ENCODE data around the gene NIN.
A peak's percentile ranks its signal among the peaks of the same experiment; 100 is the strongest.

The NIN gene

GRCh38 chr14:50859296-50859624 lies 28.3 kb upstream of the NIN start:
- intact Hi-C loops (cut with DNase I; ENCODE audit: low total_unique reads), result no loop called here
- Histone ChIP-seq H3K4me1 (peaks cover 0 to 9% (median 2%) of the 10 kb centered on the region in 4 donors), H3K9me3 (no peaks in the 10 kb centered on the region), H3K27ac (peak overlapping the region in 1 of 2 donors; percentile 38), H3K36me3 (no peaks in the 10 kb centered on the region), H3K27me3 (no peaks in the 10 kb centered on the region), H3K4me3 (peak overlapping the region; percentile 54 to 58)
- no peak for DNase-seq
- TF ChIP-seq CTCF (IDR thresholded peaks at IDR 0.05), result no peak

- H3K36me3 ChIP-seq, result no peaks in the 10 kb centered on the region
- no peak overlapping the region for H3K27ac ChIP-seq
- no peaks in the 10 kb centered on the region for H3K9me3 ChIP-seq
- intact Hi-C loops (cut with DNase I; ENCODE audit: low total_unique reads), result no loop called here
- TF ChIP-seq CTCF (IDR thresholded peaks at IDR 0.05), result no peak
- no peak overlapping the region for H3K4me3 ChIP-seq
- H3K4me1 ChIP-seq, result peaks cover 0 to 9% (median 2%) of the 10 kb centered on the region in 4 donors
- no peaks in the 10 kb centered on the region for H3K27me3 ChIP-seq
- DNase-seq, result no peak
Measured at GRCh38 chr14:50856660-50857059, 25.7 kb upstream of the NIN start.

GRCh38 chr14:50855558-50855957 lies 24.6 kb upstream of the NIN start:
- no peaks in the 10 kb centered on the region for H3K9me3 ChIP-seq
- no peaks in the 10 kb centered on the region for H3K36me3 ChIP-seq
- H3K27me3 ChIP-seq, result no peaks in the 10 kb centered on the region
- intact Hi-C loops (cut with DNase I; ENCODE audit: low total_unique reads), result no loop called here
- no peak overlapping the region for H3K27ac ChIP-seq
- H3K4me3 ChIP-seq, result no peak overlapping the region
- DNase-seq, result no peak
- peaks cover 0 to 9% (median 2%) of the 10 kb centered on the region in 4 donors for H3K4me1 ChIP-seq
- TF ChIP-seq CTCF (IDR thresholded peaks at IDR 0.05), result no peak

- Histone ChIP-seq H3K27ac (no peak overlapping the region), H3K4me3 (no peak overlapping the region), H3K27me3 (no peaks in the 10 kb centered on the region), H3K36me3 (no peaks in the 10 kb centered on the region), H3K9me3 (no peaks in the 10 kb centered on the region), H3K4me1 (peaks cover 0 to 3% (median 1%) of the 10 kb centered on the region in 4 donors)
- DNase-seq, result no peak
- no peak for TF ChIP-seq CTCF (IDR thresholded peaks at IDR 0.05)
- intact Hi-C loops (cut with DNase I; ENCODE audit: low total_unique reads), result no loop called here
Measured at GRCh38 chr14:50854521-50854920, 23.6 kb upstream of the NIN start.

DNA sequence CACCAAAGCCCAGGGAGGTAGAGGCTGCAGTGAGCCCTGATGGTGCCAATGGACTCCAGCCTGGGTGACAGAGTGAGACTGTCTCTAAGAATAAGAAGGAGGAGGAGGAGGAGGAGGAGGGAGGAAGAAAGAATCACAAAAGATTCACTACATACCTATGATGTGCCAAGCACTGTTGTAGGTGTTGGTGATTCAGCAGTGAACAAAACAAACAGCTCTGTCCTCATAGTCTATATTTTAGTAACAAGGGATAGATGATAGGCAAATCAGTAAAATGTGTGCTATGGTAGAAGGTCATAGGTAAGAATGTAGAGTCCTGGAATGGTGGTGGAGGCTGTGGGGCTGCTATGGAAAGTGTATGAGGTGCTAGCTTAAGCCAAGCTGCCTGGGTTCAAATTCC lies 22.9 kb upstream of the NIN start:
- H3K36me3 ChIP-seq, result no peaks in the 10 kb centered on the region
- no peak for DNase-seq
- H3K4me1 ChIP-seq, result no peaks in the 10 kb centered on the region
- TF ChIP-seq CTCF (IDR thresholded peaks at IDR 0.05), result no peak
- H3K4me3 ChIP-seq, result no peak overlapping the region
- no peak overlapping the region for H3K27ac ChIP-seq
- intact Hi-C loops (cut with DNase I; ENCODE audit: low total_unique reads), result no loop called here
- no peaks in the 10 kb centered on the region for H3K9me3 ChIP-seq
- no peaks in the 10 kb centered on the region for H3K27me3 ChIP-seq

- peaks cover 0 to 3% (median 0%) of the 10 kb centered on the region in 4 donors for H3K4me1 ChIP-seq
- DNase-seq, result no peak
- intact Hi-C loops (cut with DNase I; ENCODE audit: low total_unique reads), result no loop called here
Measured at GRCh38 chr14:50846226-50846880, 15.4 kb upstream of the NIN start.

More at GRCh38 chr14:50846226-50846880, 15.4 kb upstream of the NIN start:
- H3K36me3 ChIP-seq, result no peaks in the 10 kb centered on the region
- no peaks in the 10 kb centered on the region for H3K9me3 ChIP-seq
- no peak overlapping the region for H3K4me3 ChIP-seq
- H3K27ac ChIP-seq, result no peak overlapping the region
- no peak for TF ChIP-seq CTCF (IDR thresholded peaks at IDR 0.05)
- no peaks in the 10 kb centered on the region for H3K27me3 ChIP-seq

All from tibial artery (tissue), 4 donors.